Measurements from ENCODE around the gene RAB37.

DNA sequence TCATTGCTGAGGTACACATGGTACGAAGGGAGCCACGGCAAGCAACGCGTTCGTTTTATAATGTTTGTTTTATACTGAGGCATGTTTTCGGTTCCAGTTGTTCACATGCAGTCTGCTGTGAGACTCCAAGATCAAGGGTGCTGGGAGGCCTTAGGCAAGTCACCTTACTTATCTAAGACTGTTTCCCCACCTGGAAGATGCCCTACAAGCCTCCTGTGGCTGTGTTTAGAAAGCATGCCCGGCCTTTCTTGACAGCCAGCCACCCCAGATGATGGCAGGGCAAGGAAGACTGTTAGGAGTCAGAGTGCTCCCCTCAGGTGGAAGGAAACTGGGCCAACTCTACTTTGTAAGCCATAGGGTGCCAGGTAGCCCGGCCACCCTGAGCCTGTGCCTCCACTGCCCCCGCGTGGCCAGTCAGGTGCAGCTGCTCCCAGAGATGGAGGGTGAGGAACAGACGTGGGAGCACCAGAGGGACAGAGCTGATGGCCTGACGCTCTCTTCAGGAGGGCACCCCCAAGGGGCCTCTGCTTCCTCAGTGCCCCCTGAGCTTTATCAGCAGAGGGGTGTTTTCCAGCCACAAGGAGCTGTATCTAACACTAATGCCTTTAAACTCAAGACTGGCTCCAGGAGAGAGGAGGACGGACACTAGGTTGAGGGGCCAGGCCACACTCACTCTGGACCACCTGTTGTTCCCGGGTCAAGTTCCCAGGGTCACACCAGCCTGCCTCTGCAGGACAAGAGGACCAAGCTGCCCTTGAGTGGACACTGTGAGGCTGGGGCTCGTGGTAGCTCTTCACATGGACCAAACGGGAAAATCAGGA lies 33.7 kb downstream of the RAB37 start:
- TF ChIP-seq CTCF (conservative IDR thresholded peaks at IDR 0.05; ENCODE audit: low read length) = peak; percentile 86
- no peak for TF ChIP-seq EZH2phosphoT487 (IDR thresholded peaks at IDR 0.05; ENCODE audit: borderline replicate concordance)

All from Loucy (cell line).